OCI-M1 (cell line): ENCODE measurements around the gene NGEF.
"Not testable (repeated sequence)": the region's sequence is repeated elsewhere in the genome, so short reads cannot be mapped to it uniquely, and the experiment has no call there.

Source experiments
- DNase-seq: peaks from one replicate; lab custom pipeline; 2025; lab: John Stamatoyannopoulos, UW

The NGEF gene

DNA sequence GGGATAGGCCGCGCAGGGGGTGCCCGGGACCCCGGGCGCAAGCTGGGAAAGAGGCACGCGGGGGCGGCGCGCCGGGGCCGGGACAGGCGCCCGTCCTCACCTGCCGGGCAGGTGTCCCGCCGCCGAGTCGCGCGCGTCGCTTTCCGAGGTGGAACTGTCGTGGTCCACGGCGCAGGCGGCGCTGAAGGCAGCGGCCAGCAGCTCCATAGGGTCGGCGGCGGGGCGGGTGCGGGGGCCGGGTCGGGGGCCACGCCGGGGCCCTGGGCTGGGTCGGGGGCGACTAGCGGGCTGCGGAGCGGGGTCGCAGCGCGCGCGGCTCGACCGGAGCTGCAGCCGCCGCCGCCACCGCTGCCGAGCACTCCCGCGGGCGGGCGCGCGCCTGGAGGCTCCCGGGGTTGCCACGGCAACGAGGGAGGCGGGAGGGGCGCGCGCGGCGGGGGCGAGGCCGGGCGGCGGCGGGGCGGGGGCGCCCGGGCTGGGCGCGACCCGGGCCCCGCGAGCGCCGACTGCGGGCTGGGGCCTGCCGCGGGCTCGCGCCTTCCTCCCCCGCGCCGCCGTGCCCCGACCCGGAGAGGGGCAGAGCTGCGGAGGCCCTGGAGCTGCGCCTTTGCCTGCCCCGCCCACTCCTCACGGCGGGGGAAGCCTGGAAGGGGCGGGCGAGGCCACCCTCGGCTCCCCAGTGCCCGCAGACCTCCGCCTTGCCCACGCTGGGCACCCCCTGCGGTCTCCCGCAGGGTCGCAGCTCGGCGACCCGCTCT lies 85.1 kb downstream of the NGEF start:
- DNase-seq = no peak

DNA sequence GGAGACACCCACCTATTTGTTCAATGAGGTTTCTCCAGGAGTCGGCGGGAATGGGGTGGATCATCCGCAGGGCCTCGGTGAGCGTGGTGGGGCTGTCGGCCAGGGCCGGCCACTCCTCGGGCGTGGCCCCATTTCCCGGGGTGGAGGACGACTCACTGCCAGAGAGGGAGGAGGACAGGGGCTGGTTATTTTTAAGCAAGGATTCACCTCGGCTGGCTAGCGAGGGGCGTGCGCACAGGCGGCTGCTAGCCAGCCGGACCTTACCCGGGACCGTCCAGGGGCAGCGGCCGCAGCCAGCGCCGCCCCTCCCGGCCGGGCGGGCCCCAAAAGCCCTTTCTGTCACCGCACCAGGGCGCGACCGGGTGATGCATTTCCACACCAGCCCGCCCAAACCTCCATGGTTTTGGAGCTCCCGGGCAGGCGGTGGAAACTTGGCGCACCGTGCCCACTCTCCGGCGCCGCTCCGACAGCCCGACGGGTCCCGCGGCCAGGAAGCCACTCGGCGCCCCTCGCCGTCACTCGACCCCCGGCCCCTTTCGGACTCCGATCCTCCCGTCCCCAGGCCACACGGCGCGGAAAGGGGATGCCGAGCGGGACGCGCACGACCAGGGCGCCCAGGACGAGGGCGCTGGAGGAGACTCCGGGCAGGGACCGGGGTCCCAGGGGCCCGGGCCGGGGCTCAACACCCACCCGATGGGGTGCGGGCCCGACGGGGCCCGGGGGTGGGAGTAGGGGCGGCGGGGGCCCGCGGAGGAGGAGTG lies 85.8 kb downstream of the NGEF start:
- DNase-seq = no peak

- DNase-seq = no peak
These were observed 86.6 kb downstream of the NGEF start for GRCh38 chr2:232926431-232926939.

- DNase-seq = no peak
These were observed 87.3 kb downstream of the NGEF start for GRCh38 chr2:232925821-232926156.

- DNase-seq = no peak
These were observed 87.8 kb downstream of the NGEF start for GRCh38 chr2:232925153-232925820.

DNA sequence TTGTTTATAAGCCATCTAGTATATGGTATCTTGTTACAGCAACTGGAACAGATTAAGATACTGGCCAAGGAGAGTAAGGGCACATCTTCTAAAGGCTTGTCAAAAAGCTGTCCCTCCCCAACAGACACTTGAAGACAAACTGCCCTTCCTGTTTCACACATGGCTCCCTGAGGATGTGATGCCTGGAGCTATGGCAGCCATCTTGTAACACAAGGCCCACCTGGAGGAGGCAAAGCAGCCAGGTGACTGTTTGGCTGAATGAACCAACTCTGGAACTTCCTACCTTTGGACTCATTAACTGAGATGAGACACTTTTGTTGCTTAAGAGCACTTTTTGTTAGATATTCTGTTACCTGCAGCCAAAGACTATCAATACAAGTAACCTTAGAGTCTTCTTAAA lies 88.6 kb downstream of the NGEF start:
- no peak for DNase-seq

DNA sequence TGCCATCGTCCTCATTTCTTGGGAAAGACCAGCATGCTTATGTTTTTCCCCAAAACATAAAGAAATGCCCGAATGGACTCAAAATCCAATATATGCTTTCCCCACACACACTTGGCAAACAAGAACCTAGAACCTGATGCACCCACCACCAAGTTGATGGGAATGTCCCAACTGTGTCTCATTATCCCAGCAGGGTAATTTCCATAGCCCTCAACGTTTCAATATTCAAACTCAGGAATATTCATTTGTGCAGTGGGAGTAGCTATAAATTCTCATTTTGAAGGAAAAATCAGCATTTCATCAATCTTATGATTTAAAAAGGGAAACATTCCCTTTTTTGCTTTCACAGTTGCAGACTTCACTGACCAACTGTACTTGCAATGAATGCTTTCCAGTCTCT lies 92.3 kb downstream of the NGEF start:
- no peak for DNase-seq

GRCh38 chr2:232920055-232920454 lies 93.0 kb downstream of the NGEF start:
- no peak for DNase-seq

DNA sequence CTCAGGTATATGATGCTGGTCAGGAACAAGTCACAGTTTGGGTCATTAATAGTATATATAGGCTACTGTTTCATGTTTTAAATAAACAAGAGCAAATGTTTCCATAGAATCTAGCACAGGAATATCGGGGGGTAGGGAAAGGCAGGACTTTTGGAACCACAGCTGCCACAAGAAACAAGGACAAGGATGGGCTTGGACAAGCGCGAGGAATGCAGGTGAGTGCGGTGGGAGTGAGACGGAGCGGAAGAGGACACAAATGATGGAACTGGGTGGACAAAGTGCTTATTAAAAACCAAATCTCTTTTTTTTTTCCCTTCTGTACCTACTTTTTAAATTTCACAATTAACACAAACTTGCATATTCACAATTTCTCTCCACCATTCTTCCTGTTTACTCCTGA lies 93.9 kb downstream of the NGEF start:
- DNase-seq = no peak

- DNase-seq = no peak
These were observed 99.2 kb downstream of the NGEF start for GRCh38 chr2:232913903-232914302.

DNA sequence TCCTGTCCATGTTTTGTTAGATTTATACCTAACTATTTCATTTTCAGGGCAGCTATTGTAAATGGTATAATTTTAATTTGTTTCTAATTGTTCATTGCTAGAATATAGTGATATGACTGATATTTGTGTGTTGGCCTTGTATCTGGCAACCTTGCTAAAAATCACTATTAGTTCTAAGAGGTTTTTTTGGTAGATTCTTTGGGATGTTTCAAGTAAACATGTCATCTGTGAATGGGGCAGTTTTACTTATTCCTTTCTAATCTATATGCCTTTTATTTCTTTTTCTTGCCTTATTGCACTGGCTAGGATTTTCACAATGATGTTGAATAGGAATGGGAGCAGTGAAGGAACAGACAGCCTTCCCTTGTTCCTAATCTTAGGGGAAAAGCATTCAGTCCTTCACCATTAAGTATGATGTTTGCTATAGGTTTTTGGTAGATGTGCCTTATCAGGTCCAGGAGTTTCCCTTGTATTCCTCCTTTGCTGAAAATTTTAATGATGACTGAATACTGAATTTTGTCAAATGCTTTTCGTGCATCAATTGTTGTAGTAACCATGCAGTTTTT lies 101.3 kb downstream of the NGEF start:
- DNase-seq = no peak

DNA sequence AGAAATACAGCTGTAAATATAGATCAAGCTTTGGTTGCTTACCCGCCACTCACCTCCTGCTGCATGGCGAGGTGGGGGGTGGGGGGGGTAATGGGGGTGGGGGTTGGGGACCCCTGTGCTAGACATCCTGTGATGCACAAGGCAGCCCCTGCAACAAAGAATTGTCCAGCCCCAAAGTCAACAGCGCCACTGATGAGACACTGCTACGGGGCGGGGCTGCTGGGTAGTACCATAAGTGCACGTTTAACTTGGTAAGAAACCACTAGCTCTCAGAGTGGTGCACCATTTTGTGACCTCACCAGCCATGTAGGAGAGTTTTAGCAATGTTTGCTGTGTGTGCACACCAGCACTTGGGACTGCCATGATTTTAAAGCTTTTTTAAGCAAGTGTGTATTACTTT lies 102.7 kb downstream of the NGEF start:
- no peak for DNase-seq

GRCh38 chr2:232908695-232909094 lies 104.4 kb downstream of the NGEF start:
- DNase-seq = no peak

DNA sequence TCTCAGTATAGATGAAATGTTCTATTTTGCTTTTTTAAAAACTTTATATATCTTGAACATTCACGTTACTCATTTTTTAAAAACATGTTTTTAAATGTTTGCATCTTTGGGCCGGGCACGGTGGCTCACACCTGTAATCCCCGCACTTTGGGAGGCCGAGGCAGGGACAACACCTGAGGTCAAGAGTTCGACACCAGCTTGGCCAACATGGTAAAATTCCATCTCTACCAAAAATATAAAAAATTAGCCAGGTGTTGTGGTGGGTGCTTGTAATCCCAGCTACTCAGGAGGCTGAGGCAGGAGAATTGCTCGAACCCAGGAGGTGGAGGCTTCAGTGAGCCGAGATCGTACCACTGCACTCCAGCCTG lies 105.4 kb downstream of the NGEF start:
- DNase-seq = not testable (repeated sequence)

DNA sequence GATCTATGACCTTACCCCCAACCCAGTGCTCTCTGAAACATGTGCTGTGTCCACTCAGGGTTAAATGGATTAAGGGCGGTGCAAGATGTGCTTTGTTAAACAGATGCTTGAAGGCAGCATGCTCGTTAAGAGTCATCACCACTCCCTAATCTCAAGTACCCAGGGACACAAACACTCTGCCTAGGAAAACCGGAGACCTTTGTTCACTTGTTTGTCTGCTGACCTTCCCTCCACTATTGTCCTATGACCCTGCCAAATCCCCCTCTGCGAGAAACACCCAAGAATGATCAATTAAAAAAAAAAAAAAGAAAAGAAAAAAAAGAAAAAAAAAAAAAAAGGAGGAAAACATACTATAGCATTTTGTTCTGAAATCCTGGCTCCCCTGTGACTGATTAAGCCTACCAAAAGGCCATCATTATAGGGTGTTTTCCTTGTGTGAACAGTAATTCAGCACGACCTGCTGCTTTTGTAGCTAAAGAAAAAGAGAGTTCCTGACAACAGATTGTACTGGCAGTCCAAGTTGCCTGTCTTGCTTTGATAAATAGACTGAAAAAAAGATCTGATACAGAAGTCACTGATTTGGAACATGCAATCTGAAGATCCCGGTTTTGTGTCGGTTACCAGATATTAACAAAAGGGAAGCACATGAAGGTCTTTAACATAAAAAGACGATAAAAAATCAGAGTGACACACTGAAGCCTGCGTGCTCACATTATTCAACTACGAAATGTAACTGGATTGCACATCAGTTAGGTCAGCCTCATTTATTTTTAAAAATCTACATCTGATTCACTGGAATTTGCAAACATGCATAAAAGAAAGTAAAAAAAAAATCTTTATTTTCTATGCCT lies 106.0 kb downstream of the NGEF start:
- DNase-seq = peak; percentile 17

DNA sequence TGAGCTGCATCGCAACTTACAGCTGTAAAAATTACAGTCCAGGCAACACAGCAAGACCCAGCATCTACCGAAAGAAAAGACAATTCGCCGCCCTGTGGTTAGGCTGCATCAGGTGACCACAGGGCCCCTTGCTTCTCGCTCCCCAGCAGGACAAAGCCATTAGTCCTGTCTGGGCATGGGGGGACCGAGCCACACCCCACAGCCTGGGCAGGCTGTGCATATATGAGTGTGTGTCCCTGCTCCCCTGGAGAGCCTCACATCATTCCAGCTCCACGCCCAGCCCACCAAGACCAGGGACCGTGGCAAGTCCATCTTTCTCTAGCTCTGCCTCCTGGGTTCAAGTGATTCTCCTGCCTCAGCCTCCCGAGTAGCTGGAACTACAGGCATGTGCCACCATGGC lies 109.1 kb downstream of the NGEF start:
- DNase-seq = no peak

DNA sequence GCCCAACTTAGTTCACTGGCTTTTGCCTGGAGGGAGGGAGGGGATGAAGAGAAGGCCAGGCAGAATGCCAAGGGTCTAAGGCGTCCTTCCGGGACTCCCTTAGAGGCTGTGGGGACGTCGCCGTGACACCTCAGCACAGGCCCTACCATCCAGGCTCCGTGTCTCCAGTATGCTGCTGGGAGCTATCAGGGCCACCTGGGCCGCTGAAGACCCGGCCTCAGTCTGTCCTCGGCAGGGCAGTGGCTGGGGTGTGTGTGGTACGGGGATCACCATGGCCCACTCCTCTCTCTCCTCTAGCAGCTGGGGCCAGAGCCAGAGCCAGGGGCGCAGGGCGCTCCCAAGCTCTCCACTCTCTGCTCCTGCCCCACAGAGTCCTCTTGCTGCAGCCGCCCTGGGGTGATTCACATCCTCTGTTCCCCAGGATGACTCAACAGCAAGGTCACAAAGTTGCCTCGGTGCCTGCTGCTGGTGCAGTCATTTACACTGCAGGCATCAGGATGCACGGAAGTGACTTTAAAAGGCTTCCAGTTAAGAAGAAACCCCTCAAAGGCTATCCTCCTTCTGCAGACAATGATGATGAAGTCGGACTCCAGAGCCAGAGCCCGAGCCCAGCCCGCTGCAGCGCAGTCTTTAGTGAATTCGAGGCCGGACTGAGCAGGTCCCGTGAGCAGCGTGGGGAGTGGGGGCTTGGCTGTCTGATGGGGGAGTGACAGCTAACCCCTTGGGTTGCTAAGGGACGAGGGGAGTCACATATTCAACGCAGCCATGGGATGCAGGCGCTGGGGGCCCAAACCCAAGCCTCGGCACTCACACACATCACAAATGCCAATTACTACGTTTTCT lies 111.1 kb downstream of the NGEF start:
- DNase-seq = peak; percentile 15

GRCh38 chr2:232900811-232901735 lies 112.0 kb downstream of the NGEF start:
- no peak for DNase-seq
